SK-N-SH (cell line): Measurements from ENCODE around the gene PRR12. TPM values are rescaled to one million over a fixed set of nuclear protein-coding genes. Genes with fewer than 3 reads are reported as not detected.

Experiments
- CTCF ChIA-PET: fragments of 300-600, 350-600 bp; formaldehyde crosslinking; extraction: SDS; loops from one replicate; lab custom pipeline; 2021; lab: Yijun Ruan, JAX
- POLR2A ChIA-PET: fragments of 350-600 bp; sonication (Branson Sonifier 250); formaldehyde crosslinking; extraction: SDS; loops from one replicate; lab custom pipeline; 2020; ENCODE audit warnings: antibody characterized with exemption, inconsistent platforms; lab: Yijun Ruan, JAX
- DNase-seq: peaks from one replicate; pipeline ENCODE4 v3.0.0; 2012
- H2AFZ ChIP-seq: fragments of 200-600 bp; sonication (generic); 2 replicates; pipeline ENCODE4 v1.8.1; 2016; ENCODE audit warnings: antibody characterized with exemption, mild to moderate bottlenecking, low read depth
- H3F3A ChIP-seq: fragments of 200-600 bp; sonication (generic); replicated peaks from 2 replicates; pipeline ENCODE3; 2016; ENCODE audit warnings: antibody characterized with exemption, mild to moderate bottlenecking; ENCODE audit not compliant: insufficient read depth
- H3K27ac ChIP-seq, 2 experiments: fragments of 200-500 bp in 1 of 2; fragments of 200-600 bp in 1 of 2; sonication (Bioruptor generic) in 1 of 2; sonication (generic), shearing (Covaris generic) in 1 of 2; 2 replicates each; pipeline versions ENCODE4 v1.5.1 to v1.6.1; 2014 to 2016; ENCODE audit warnings: low read depth in 2 of 2, inconsistent platforms in 1 of 2, low read length in 1 of 2, mild to moderate bottlenecking in 1 of 2, mixed read lengths in 1 of 2
- H3K27me3 ChIP-seq: fragments of 200-600 bp; sonication (generic), shearing (Covaris generic); 2 replicates; pipeline ENCODE4 v1.6.1; 2016; ENCODE audit warnings: mixed run types; ENCODE audit not compliant: insufficient read depth
- H3K36me3 ChIP-seq, 2 experiments: fragments of 200-500 bp in 1 of 2; fragments of 200-600 bp in 1 of 2; sonication (Bioruptor generic) in 1 of 2; sonication (generic) in 1 of 2; replicated peaks in 1 of 2; 2 replicates each; pipeline versions ENCODE3 to v1.5.1; 2014 to 2016; ENCODE audit warnings: low read length in 1 of 2, mild to moderate bottlenecking in 1 of 2; ENCODE audit not compliant: insufficient read depth in 2 of 2, control insufficient read depth in 1 of 2
- H3K4me1 ChIP-seq, 2 experiments: fragments of 200-500 bp in 1 of 2; fragments of 200-600 bp in 1 of 2; sonication (Bioruptor generic) in 1 of 2; sonication (generic), shearing (Covaris generic) in 1 of 2; 2 replicates each; pipeline versions ENCODE4 v1.5.1 to v1.6.1; 2014 to 2016; ENCODE audit warnings: low read depth in 1 of 2, low read length in 1 of 2, mixed run types in 1 of 2; ENCODE audit not compliant: insufficient read depth in 2 of 2, control insufficient read depth in 1 of 2
- H3K4me2 ChIP-seq: fragments of 200-600 bp; sonication (generic), shearing (Covaris generic); 2 replicates; pipeline ENCODE4 v1.6.1; 2017; ENCODE audit warnings: mixed run types
- H3K4me3 ChIP-seq, 2 experiments: fragments of 200-500 bp in 1 of 2; fragments of 200-600 bp in 1 of 2; sonication (Bioruptor generic) in 1 of 2; sonication (generic), shearing (Covaris generic) in 1 of 2; 2 replicates each; pipeline versions ENCODE4 v1.5.1 to v1.8.1; 2014 to 2016; ENCODE audit warnings: low read depth in 2 of 2, inconsistent platforms in 1 of 2, low read length in 1 of 2, mild to moderate bottlenecking in 1 of 2, mixed read lengths in 1 of 2, moderate library complexity in 1 of 2
- H3K79me2 ChIP-seq: fragments of 200-600 bp; sonication (generic); 2 replicates; pipeline ENCODE4 v1.8.1; 2017; ENCODE audit warnings: mild to moderate bottlenecking; ENCODE audit not compliant: insufficient read depth
- H3K9ac ChIP-seq: fragments of 200-600 bp; sonication (generic); 2 replicates; pipeline ENCODE4 v1.6.1; 2017; ENCODE audit warnings: mixed run types
- H3K9me2 ChIP-seq: fragments of 200-600 bp; sonication (generic); 2 replicates; pipeline ENCODE4 v1.6.1; 2017; ENCODE audit warnings: mixed run types
- H3K9me3 ChIP-seq: fragments of 200-600 bp; sonication (generic); 2 replicates; pipeline ENCODE4 v1.6.1; 2017; ENCODE audit warnings: mixed run types, mild to moderate bottlenecking, moderate library complexity
- H4K20me1 ChIP-seq: fragments of 200-600 bp; sonication (generic); 2 replicates; pipeline ENCODE4 v1.6.1; 2017; ENCODE audit warnings: mild to moderate bottlenecking, mixed run types; ENCODE audit not compliant: insufficient read depth
- EP300 ChIP-seq, 2 experiments: IDR thresholded peaks; 2 replicates each; pipeline versions ENCODE4 v1.4.0 to v1.6.1; 2012; ENCODE audit warnings: borderline replicate concordance in 1 of 2, low read depth in 1 of 2, low read length in 1 of 2
- GABPA ChIP-seq: IDR thresholded peaks from 2 replicates; pipeline ENCODE4 v1.4.0; 2012; ENCODE audit warnings: low read depth, mild to moderate bottlenecking
- GATA2 ChIP-seq: sonication (generic); formaldehyde crosslinking; IDR thresholded peaks from 2 replicates; pipeline ENCODE4 v1.5.0; 2020; ENCODE audit warnings: mild to moderate bottlenecking, missing genetic modification reagents
- MAX ChIP-seq: IDR thresholded peaks from 2 replicates; pipeline ENCODE4 v1.4.0; 2012; ENCODE audit warnings: low read depth
- NRF1 ChIP-seq: IDR thresholded peaks from 2 replicates; pipeline ENCODE4 v1.6.1; 2012; ENCODE audit warnings: low read depth, mild to moderate bottlenecking, low read length
- POLR2AphosphoS5 ChIP-seq: IDR thresholded peaks from 2 replicates; pipeline ENCODE4 v1.6.1; 2012; ENCODE audit warnings: low read depth, low read length
- RCOR1 ChIP-seq: fragments of 150-350 bp; IDR thresholded peaks from 2 replicates; pipeline ENCODE4 v1.6.1; 2017; ENCODE audit warnings: antibody characterized with exemption, low read length
- REST ChIP-seq: IDR thresholded peaks from 2 replicates; pipeline ENCODE4 v1.6.1; 2012; ENCODE audit warnings: mild to moderate bottlenecking, low read depth, low read length, moderate library complexity
- SIN3A ChIP-seq: IDR thresholded peaks from 2 replicates; pipeline ENCODE4 v1.6.1; 2012; ENCODE audit warnings: low read depth, mild to moderate bottlenecking, low read length, moderate library complexity, borderline replicate concordance
- WGBS: methylation state at CpG from one replicate; pipeline ENCODE4 v1.1.6; 2017; ENCODE audit warnings: low lambda C conversion rate; 5-methylcytosine and 5-hydroxymethylcytosine counted together
- polyA plus RNA-seq, 3 experiments: library from polyadenylated mRNA; depleted of rRNA; stranded (reverse); fragments of >200 nt; gene quantifications; 2 replicates each; pipeline ENCODE4 v1.2.3, GENCODE V29; 2012
- TF ChIP-seq, protein P1 (sequence below): IDR thresholded peaks from 2 replicates; pipeline ENCODE4; 2012

PRR12 gene
- polyA plus RNA-seq, 1 of the 3 experiments (the other 2 are of a cell fraction), result 1.7 TPM

DNA sequence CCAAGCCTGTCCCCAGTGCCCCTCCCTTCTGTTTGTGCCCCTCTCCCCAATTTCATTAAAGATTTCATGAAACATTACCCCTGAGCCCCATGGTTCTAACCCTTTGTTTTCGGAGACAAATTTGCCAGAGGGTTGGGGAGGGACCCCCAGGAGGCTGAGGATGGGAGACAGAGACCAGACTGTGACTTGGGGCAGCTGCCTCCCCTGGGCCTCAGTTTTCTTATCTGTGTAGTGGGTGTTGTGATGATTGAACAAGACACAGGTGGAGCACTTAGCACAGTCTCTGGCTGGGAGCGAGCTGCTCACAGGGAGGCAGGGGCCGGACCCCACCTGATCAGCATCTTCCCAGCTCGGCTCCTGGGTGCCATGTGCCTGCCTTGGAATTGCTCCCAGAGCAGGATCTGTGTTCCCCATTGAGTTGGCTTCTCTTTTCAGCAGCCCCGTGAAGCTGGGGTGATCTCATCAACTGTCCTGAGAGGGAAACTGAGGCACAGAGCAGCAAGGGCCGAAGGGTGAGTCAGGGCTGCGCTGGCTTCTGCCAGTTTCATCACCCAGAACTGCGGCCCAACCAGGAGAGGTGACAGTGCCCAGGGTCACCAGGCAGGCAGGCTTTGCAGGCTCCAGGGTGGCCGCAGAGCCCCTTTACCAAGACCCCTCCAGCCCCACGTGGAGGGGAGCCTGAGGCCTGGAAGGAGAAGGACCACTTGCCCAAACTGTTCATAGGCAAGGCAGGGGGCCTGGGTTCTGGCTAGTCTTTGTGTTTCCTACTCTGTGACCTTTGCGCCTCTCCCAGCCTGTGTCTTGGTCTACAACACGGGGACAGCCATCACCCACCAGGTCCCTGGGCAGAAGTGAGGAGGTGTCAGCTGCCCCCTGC is 67.8 kb downstream of the PRR12 start:
- WGBS, result 89% methylated on average over 7 of the region's 12 CpGs
- Histone ChIP-seq H3K9me2 (no peaks in the 10 kb centered on the region), H3K4me2 (no peak overlapping the region), H3K27me3 (no peaks in the 10 kb centered on the region)
- TF ChIP-seq EP300 (IDR thresholded peaks at IDR 0.05; ENCODE audit: borderline replicate concordance in 1 of 2, low read depth in 1 of 2, low read length in 1 of 2) (no peak), POLR2AphosphoS5 (no peak), MAX (no peak), GABPA (no peak), GATA2 (CRISPR knock-in tag) (no peak), SIN3A (no peak), RCOR1 (no peak), NRF1 (no peak), REST (no peak)
- TF ChIP-seq, protein P1, sequence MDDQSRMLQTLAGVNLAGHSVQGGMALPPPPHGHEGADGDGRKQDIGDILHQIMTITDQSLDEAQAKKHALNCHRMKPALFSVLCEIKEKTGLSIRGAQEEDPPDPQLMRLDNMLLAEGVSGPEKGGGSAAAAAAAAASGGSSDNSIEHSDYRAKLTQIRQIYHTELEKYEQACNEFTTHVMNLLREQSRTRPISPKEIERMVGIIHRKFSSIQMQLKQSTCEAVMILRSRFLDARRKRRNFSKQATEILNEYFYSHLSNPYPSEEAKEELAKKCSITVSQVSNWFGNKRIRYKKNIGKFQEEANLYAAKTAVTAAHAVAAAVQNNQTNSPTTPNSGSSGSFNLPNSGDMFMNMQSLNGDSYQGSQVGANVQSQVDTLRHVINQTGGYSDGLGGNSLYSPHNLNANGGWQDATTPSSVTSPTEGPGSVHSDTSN, result no peak
- TF ChIP-seq, all 33 proteins: peak for 0
- no peak overlapping the region for H3K9ac ChIP-seq
- peaks cover 4% of the 10 kb centered on the region for H3K79me2 ChIP-seq
- H3K4me3 ChIP-seq, result no peak overlapping the region
- H3K36me3 ChIP-seq, result peaks cover 24 to 72% of the 10 kb centered on the region in 2 experiments
- H3K27ac ChIP-seq, result no peak overlapping the region
- H3K9me3 ChIP-seq, result no peaks in the 10 kb centered on the region
- 0 out of 2 replicates have a peak, but pooled peaks cover 5% of the 10 kb centered on the region for H4K20me1 ChIP-seq
- CTCF ChIA-PET, result interaction anchor here (0.7 to 5.5 kb wide), 3 partner anchors 14 to 22 kb away, joined by 3 to 26 read pairs (median 5); no protein-coding TSS in a partner anchor
- peaks cover 10% of the 10 kb centered on the region for H3F3A ChIP-seq
- peaks cover 0 to 4% of the 10 kb centered on the region in 2 experiments; a peak in 1 of 4 replicates for H3K4me1 ChIP-seq
- POLR2A ChIA-PET, result interaction anchor here (0.9 to 1.6 kb wide), 2 partner anchors 11 to 17 kb away, joined by 3 to 8 read pairs; partner anchors contain the start of gene SCAF1
- no peak for DNase-seq
- no peak overlapping the region for H2AFZ ChIP-seq
